Measurements from ENCODE around the gene JAK3.

JAK3 gene

DNA sequence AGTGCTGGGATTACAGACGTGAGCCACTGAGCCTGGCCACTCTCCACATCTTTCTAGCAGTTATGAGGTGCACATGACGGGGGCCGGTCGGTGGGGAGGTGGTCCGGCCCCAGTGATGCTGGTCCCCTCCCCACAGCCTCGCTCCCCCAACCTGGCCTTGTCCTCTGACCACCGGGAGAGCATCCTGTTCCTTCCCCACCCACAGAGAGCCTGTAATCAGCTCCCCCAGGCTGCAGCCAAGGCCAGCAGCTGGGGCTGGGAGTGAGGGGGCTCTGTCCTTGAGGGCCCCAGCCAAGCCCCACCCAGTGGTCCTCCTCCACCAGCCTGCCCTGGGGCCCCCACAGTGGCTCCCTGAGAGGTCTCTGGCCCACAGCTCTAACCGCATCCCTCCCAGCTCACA is 23.4 kb downstream of the JAK3 start:
- intact Hi-C loops (cut with DNase I; ENCODE audit: low total_unique reads): no loop called here
- TF ChIP-seq, protein P1, sequence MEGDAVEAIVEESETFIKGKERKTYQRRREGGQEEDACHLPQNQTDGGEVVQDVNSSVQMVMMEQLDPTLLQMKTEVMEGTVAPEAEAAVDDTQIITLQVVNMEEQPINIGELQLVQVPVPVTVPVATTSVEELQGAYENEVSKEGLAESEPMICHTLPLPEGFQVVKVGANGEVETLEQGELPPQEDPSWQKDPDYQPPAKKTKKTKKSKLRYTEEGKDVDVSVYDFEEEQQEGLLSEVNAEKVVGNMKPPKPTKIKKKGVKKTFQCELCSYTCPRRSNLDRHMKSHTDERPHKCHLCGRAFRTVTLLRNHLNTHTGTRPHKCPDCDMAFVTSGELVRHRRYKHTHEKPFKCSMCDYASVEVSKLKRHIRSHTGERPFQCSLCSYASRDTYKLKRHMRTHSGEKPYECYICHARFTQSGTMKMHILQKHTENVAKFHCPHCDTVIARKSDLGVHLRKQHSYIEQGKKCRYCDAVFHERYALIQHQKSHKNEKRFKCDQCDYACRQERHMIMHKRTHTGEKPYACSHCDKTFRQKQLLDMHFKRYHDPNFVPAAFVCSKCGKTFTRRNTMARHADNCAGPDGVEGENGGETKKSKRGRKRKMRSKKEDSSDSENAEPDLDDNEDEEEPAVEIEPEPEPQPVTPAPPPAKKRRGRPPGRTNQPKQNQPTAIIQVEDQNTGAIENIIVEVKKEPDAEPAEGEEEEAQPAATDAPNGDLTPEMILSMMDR (IDR thresholded peaks at IDR 0.05): no peak
- Histone ChIP-seq H3K4me3 (no peak overlapping the region), H3K4me1 (no peaks in the 10 kb centered on the region), H3K36me3 (no peaks in the 10 kb centered on the region), H3K9me3 (no peaks in the 10 kb centered on the region), H3K27ac (no peak overlapping the region), H3K27me3 (peaks cover 0 to 52% of the 10 kb centered on the region in 2 donors)
- DNase-seq: no peak

DNA sequence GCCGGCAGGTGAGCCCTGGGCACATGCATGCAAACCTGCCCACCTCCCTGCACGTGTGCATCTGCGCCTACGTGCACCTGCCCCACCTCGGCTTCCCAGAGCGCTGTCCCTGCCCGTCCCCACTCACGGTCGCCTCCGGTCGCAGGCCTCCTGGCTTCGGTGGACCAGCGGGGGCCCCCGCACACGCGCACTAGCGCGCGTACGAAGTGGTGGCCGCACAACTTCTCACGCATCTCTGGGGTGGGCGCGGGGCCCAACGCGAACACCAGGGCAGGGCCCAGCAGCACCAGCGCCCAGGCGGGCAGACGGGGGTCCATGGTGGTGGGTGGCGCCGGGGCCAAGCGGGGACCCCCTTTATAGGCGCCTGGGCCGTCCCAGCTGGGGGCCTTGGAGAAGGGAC is 26.6 kb downstream of the JAK3 start, which contains the start of gene INSL3:
INSL3 (minus strand) TSS at position 330 of the 400 bp plus-strand sequence; CDS start at position 317, 13 bp downstream.
- Histone ChIP-seq H3K4me1 (no peaks in the 10 kb centered on the region), H3K9me3 (no peaks in the 10 kb centered on the region), H3K4me3 (no peak within 1 kb of the TSS), H3K36me3 (no peaks in the 10 kb centered on the region), H3K27me3 (peaks cover 0 to 37% of the 10 kb centered on the region in 2 donors), H3K27ac (no peak within 1 kb of the TSS)
- TF ChIP-seq, protein P1 (IDR thresholded peaks at IDR 0.05): no peak
- DNase-seq: no peak
- intact Hi-C loops (cut with DNase I; ENCODE audit: low total_unique reads): no loop called here

DNA sequence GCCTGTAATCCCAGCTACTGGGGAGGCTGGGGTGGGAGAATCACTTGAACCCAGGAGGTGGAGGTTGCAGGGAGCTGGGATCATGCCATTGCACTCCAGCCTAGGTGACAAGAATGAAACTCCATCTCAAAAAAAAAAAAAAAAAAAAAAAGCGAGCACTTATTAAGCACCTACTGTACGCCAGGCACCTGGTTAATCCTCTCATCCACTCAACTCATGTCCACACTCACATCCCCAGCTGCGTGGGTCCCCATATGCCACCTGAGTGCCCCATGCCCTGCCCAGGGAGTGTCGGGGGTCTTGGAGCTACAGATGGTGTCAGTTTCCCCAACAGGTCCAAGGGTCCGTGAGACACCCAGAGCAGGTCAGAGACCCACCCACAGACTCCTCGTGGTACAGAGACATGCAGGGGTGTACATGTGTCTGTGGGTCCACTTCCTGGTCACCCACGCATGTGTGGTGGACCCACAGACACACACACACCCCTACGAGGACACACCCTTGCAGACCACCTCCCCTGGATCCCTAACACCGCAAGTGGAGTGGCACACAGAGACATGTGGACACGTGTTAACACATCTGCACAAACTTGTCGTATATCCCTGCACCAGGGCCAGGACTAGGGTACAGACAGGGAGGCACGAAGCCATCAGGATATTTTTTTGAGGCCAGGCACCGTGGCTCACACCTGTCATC is 30.0 kb downstream of the JAK3 start:
- Histone ChIP-seq H3K27ac (no peak overlapping the region), H3K36me3 (no peaks in the 10 kb centered on the region), H3K4me1 (no peaks in the 10 kb centered on the region), H3K9me3 (no peaks in the 10 kb centered on the region), H3K27me3 (peaks cover 0 to 36% of the 10 kb centered on the region in 2 donors), H3K4me3 (no peak overlapping the region)
- TF ChIP-seq, protein P1 (IDR thresholded peaks at IDR 0.05): no peak
- no peak for DNase-seq
- intact Hi-C loops (cut with DNase I; ENCODE audit: low total_unique reads): no loop called here

DNA sequence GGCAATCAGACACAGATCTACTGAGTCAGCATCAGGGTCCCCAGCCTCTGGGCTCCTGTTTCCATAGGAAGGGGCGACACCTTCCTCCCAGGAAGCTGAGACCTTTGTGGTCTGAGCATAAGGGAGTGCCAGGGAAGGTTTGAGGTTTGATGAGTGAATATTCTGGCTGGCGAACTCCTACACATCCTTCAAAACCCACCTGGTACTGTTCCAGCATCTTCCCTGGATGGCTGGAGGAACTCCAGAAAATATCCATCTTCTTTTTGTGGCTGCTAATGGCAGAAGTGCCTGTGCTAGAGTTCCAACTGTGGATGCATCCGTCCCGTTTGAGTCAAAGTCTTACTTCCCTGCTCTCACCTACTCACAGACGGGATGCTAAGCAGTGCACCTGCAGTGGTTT is 35.7 kb downstream of the JAK3 start:
- H3K9me3 ChIP-seq: peaks cover 0 to 3% (median 0%) of the 10 kb centered on the region in 3 donors
- H3K36me3 ChIP-seq: no peaks in the 10 kb centered on the region
- H3K27me3 ChIP-seq: peaks cover 0 to 58% of the 10 kb centered on the region in 2 donors
- DNase-seq: no peak
- no peak overlapping the region for H3K4me3 ChIP-seq
- TF ChIP-seq, protein P1 (IDR thresholded peaks at IDR 0.05): no peak
- intact Hi-C loops (cut with DNase I; ENCODE audit: low total_unique reads): no loop called here
- H3K27ac ChIP-seq: no peak overlapping the region
- H3K4me1 ChIP-seq: no peaks in the 10 kb centered on the region

DNA sequence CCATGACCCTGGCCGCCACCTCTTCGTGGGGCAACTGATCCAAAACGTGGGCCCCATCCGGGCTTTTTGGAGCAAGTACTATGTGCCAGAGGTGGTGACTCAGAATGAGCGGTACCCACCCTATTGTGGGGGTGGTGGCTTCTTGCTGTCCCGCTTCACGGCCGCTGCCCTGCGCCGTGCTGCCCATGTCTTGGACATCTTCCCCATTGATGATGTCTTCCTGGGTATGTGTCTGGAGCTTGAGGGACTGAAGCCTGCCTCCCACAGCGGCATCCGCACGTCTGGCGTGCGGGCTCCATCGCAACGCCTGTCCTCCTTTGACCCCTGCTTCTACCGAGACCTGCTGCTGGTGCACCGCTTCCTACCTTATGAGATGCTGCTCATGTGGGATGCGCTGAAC is 36.1 kb downstream of the JAK3 start:
- peaks cover 0 to 58% of the 10 kb centered on the region in 2 donors for H3K27me3 ChIP-seq
- no peaks in the 10 kb centered on the region for H3K36me3 ChIP-seq
- H3K9me3 ChIP-seq: peaks cover 0 to 3% (median 0%) of the 10 kb centered on the region in 3 donors
- intact Hi-C loops (cut with DNase I; ENCODE audit: low total_unique reads): no loop called here
- H3K4me1 ChIP-seq: no peaks in the 10 kb centered on the region
- no peak overlapping the region for H3K4me3 ChIP-seq
- no peak overlapping the region for H3K27ac ChIP-seq
- TF ChIP-seq, protein P1 (IDR thresholded peaks at IDR 0.05): no peak
- no peak for DNase-seq

Measured in tibial artery (tissue), 4 donors.